Ovary (tissue), 9 donors: ENCODE measurements around the gene GRID2. TPM values are rescaled to one million over a fixed set of nuclear protein-coding genes. Genes with fewer than 3 reads are reported as not detected.

Experiments
- DNase-seq, 5 donors: peaks; one replicate each; pipeline ENCODE4 v3.0.0-alpha.2; 2019 to 2020
- H3K27ac ChIP-seq, 2 donors: fragments of 200-600 bp; one replicate each; pipeline versions ENCODE4 v1.5.1 to v1.8.0; 2019 to 2022
- H3K27me3 ChIP-seq: fragments of 200-600 bp; one replicate; pipeline ENCODE4 v1.8.0; 2022
- H3K36me3 ChIP-seq: fragments of 200-600 bp; sonication (generic); one replicate; pipeline ENCODE4 v1.5.1; 2019
- H3K4me1 ChIP-seq: one replicate; pipeline ENCODE4 v1.8.1; 2013; ENCODE audit warnings: mild to moderate bottlenecking, moderate library complexity; ENCODE audit not compliant: insufficient read depth
- H3K4me3 ChIP-seq: fragments of 200-600 bp; sonication (generic); one replicate; pipeline ENCODE4 v1.5.1; 2017
- H3K9me3 ChIP-seq, 2 donors: fragments of 200-600 bp in 1 of 2; sonication (generic) in 1 of 2; one replicate each; pipeline versions ENCODE4 v1.5.1 to v1.8.1; 2013 to 2019; ENCODE audit warnings: mild to moderate bottlenecking in 1 of 2, moderate library complexity in 1 of 2
- CTCF ChIP-seq, 3 donors: fragments of 450-650 bp in 2 of 3; fragments of 200-600 bp in 1 of 3; IDR thresholded peaks; one replicate each; pipeline versions ENCODE4 v1.5.1 to v1.8.0; 2016 to 2022; ENCODE audit warnings: antibody characterized with exemption in 3 of 3, mild to moderate bottlenecking in 1 of 3
- EP300 ChIP-seq: sonication (generic); formaldehyde crosslinking; IDR thresholded peaks from one replicate; pipeline ENCODE4 v1.6.1; 2017; ENCODE audit warnings: antibody characterized with exemption
- POLR2A ChIP-seq: fragments of 450-650 bp; IDR thresholded peaks from one replicate; pipeline ENCODE4 v1.6.1; 2017; ENCODE audit warnings: antibody characterized with exemption, mild to moderate bottlenecking, moderate library complexity
- WGBS, 3 donors: extraction: QIAGEN DNeasy Blood & Tissue Kit in 1 of 3; methylation state at CpG; one replicate each; pipeline versions ENCODE4 v1.1.5 to v1.1.7; 2013 to 2017; 5-methylcytosine and 5-hydroxymethylcytosine counted together
- intact Hi-C, 4 donors: fragments of 100-400 bp; cut with DNase I; formaldehyde crosslinking; loops; one replicate each; pipeline versions ENCODE4 v1.11.0 to v1.15.1; 2022 to 2023
- polyA plus RNA-seq, 2 donors: library from polyadenylated mRNA; stranded (reverse); fragments of 200-250 nt in 1 of 2; fragments of 350-450 nt in 1 of 2; fragmentation: Illumina TruSeq in 1 of 2; extraction: RNeasy Lipid Tissue Mini Kit (QIAGEN cat#74804) in 1 of 2; gene quantifications; one replicate each; pipeline ENCODE4 v1.2.3, GENCODE V29; 2013 to 2014
- total RNA-seq, 7 donors: library from RNA; depleted of rRNA in 2 of 7; stranded (reverse); fragments of >200 nt in 2 of 7; fragmentation: NEBNext Ultra II Directional in 3 of 7; extraction: Animal tissue kit (Norgen Biotek cat#: 25700) in 3 of 7; gene quantifications; one replicate each; pipeline versions ENCODE4 v1.1.0 to v1.2.4, GENCODE V29; 2016 to 2023
- donor health status: DM: no; HTN: no; CAD: no; lungs with moderate emphysema.
- donor health status: DM: no; HTN: no; CAD: no.
- donor health status: Bipolar disorder and iron deficiency.
- donor health status: DM: yes; HTN: yes; CAD: no.
- donor health status: DM: no; HTN: no; CAD: no.
- donor health status: DM: yes; HTN: yes; CAD: no.

GRID2 gene
- total and polyA plus RNA-seq, 9 donors = 0.65 to 6.8 (median 2.6) TPM

DNA sequence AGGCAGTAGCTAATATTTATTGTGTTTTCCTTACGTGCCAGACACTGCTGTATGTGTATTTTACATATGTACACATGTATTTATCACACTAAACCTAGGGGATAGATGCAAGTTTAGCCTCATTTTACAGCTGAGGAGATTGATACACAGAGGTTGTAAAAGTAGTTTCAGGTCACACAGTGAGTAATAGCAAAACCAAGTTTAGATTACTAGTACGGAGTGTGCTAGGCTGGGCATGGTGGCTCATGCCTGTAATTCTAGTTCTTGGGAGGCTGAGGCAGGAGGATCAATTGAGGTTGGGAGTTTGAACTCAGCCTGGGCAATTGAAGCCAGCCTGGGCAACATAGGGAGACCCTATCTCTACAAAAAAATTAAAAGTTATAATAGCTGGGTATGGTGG lies 823.7 kb downstream of the GRID2 start:
- no peak overlapping the region for H3K27ac ChIP-seq
- H3K4me1 ChIP-seq = no peaks in the 10 kb centered on the region
- 94 to 99% (median 95%) methylated on average over 2 of the region's 2 CpGs for WGBS, 3 donors
- H3K9me3 ChIP-seq = no peaks in the 10 kb centered on the region
- no peak for DNase-seq
- TF ChIP-seq CTCF (IDR thresholded peaks at IDR 0.05) (no peak), POLR2A (no peak), EP300 (no peak)
- H3K27me3 ChIP-seq = no peaks in the 10 kb centered on the region
- intact Hi-C loops = no loop called here
- H3K4me3 ChIP-seq = no peak overlapping the region
- no peaks in the 10 kb centered on the region for H3K36me3 ChIP-seq

DNA sequence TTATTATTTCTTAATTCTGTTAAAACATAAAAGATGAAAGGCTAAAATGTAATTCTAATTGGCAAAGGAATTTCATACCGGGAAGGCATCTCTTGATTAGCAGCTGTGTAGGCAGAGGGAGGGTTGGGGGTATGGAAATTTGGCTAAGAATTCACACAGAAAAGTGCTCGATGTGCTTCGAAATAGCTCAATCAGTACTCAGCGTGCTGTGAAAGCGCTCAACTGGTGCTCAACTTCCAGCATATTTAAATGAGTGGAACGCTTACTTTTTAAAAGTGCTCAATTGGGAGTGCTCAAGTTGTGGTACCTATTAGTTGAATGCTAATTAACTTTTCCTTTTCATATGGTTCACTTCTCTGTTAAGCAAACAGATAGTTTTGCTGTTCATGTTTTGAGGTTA lies 828.9 kb downstream of the GRID2 start:
- no peaks in the 10 kb centered on the region for H3K9me3 ChIP-seq
- no peaks in the 10 kb centered on the region for H3K4me1 ChIP-seq
- H3K36me3 ChIP-seq = no peaks in the 10 kb centered on the region
- 74 to 79% (median 77%) methylated on average over 6 of the region's 6 CpGs for whole genome bisulfite sequencing, 3 donors
- H3K27me3 ChIP-seq = no peaks in the 10 kb centered on the region
- intact Hi-C loops = no loop called here
- TF ChIP-seq POLR2A (no peak), CTCF (IDR thresholded peaks at IDR 0.05) (no peak), EP300 (no peak)
- DNase-seq = no peak
- no peak overlapping the region for H3K4me3 ChIP-seq
- H3K27ac ChIP-seq = no peak overlapping the region

GRCh38 chr4:93139118-93139517 lies 835.4 kb downstream of the GRID2 start:
- H3K4me1 ChIP-seq = no peaks in the 10 kb centered on the region
- DNase-seq = no peak
- TF ChIP-seq POLR2A = no peak
- TF ChIP-seq CTCF (IDR thresholded peaks at IDR 0.05) = no peak
- no peak for TF ChIP-seq EP300
- no peaks in the 10 kb centered on the region for H3K9me3 ChIP-seq
- no peak overlapping the region for H3K4me3 ChIP-seq
- no peaks in the 10 kb centered on the region for H3K36me3 ChIP-seq
- H3K27ac ChIP-seq = no peak overlapping the region
- intact Hi-C loops = no loop called here
- H3K27me3 ChIP-seq = no peaks in the 10 kb centered on the region

DNA sequence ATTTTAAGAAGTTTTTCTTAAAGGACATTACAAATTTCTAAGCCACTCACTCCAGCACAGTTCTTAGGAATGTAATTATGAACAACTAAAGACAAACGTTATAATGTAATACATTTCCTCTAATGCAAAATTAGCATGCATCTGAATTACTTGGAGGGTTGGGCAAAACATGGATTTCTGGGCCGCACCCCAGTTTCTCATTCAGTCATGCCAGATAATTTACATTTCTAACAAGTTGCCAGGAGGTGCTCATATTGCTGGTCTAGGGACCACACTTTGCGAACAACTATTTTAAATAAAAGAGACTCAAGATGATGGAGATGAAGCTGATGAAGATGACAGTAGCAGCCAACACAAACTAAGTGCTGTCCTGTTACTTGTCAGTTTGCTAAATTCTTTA lies 840.1 kb downstream of the GRID2 start:
- no peak for DNase-seq
- TF ChIP-seq CTCF (IDR thresholded peaks at IDR 0.05) = no peak
- no peak for TF ChIP-seq EP300
- TF ChIP-seq POLR2A = no peak
- no peak overlapping the region for H3K4me3 ChIP-seq
- intact Hi-C loops = no loop called here
- WGBS, 3 donors = 81 to 84% (median 81%) methylated on average over 3 of the region's 3 CpGs
- H3K27me3 ChIP-seq = no peaks in the 10 kb centered on the region
- no peaks in the 10 kb centered on the region for H3K4me1 ChIP-seq
- H3K36me3 ChIP-seq = no peaks in the 10 kb centered on the region
- H3K27ac ChIP-seq = no peak overlapping the region
- no peaks in the 10 kb centered on the region for H3K9me3 ChIP-seq

DNA sequence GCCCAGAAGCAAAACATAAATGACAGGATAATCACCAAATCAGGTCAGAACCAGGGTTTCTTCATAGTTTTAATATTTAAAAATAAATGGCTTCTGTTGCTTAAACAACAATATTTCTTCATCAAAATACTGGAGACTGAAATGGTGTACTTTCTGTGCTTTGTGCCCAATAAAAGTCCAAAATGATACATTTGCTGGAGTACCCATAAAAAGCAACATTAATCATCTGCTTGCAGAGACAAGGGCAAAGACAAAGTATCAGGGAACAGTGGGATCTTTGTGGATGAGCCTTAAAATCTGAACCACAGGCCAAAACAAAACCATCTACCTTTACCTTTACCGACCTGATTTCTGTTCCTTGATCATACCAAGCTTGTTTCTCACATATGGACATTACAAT lies 840.9 kb downstream of the GRID2 start:
- H3K9me3 ChIP-seq = no peaks in the 10 kb centered on the region
- no peaks in the 10 kb centered on the region for H3K27me3 ChIP-seq
- no peak for DNase-seq
- TF ChIP-seq CTCF (IDR thresholded peaks at IDR 0.05) (no peak), POLR2A (no peak), EP300 (no peak)
- H3K27ac ChIP-seq = no peak overlapping the region
- no peak overlapping the region for H3K4me3 ChIP-seq
- 79 to 82% (median 81%) methylated on average over 1 of the region's 1 CpG for WGBS, 3 donors
- H3K36me3 ChIP-seq = no peaks in the 10 kb centered on the region
- intact Hi-C loops = no loop called here
- no peaks in the 10 kb centered on the region for H3K4me1 ChIP-seq
